Transverse colon (tissue), 4 donors: ENCODE data around the gene AGAP1. TPM values are rescaled to one million over a fixed set of nuclear protein-coding genes. Genes with fewer than 3 reads are reported as not detected.

Source experiments
- DNase-seq: peaks from one replicate; pipeline ENCODE4 v3.0.0-alpha.2; 2019
- H3K27ac ChIP-seq, 4 donors: fragments of 200-600 bp; sonication (generic); 2 replicates each; pipeline ENCODE4 v1.5.1; 2016 to 2018; ENCODE audit warnings: inconsistent platforms in 4 of 4
- H3K27me3 ChIP-seq: fragments of 200-600 bp; sonication (generic); 2 replicates; pipeline ENCODE4 v1.5.1; 2017; ENCODE audit warnings: inconsistent platforms
- H3K36me3 ChIP-seq, 4 donors: fragments of 200-600 bp; sonication (generic); 2 replicates each; pipeline ENCODE4 v1.5.1; 2017 to 2019; ENCODE audit warnings: inconsistent platforms in 4 of 4
- H3K4me1 ChIP-seq, 4 donors: fragments of 200-600 bp; sonication (generic); 2 replicates each; pipeline ENCODE4 v1.5.1; 2017 to 2020; ENCODE audit warnings: inconsistent platforms in 4 of 4
- H3K4me3 ChIP-seq, 4 donors: fragments of 200-600 bp; sonication (generic); 1 replicate in 1 of 4; 2 replicates in 3 of 4; pipeline versions ENCODE4 v1.5.1 to v1.6.1; 2017 to 2019; ENCODE audit warnings: inconsistent platforms in 4 of 4
- H3K9me3 ChIP-seq, 2 donors: fragments of 200-600 bp; sonication (generic); 2 replicates each; pipeline ENCODE4 v1.5.1; 2017 to 2019; ENCODE audit warnings: inconsistent platforms in 2 of 2
- CTCF ChIP-seq, 5 experiments: fragments of 200-600 bp in 3 of 5; fragments of 450-650 bp in 2 of 5; sonication (generic) in 3 of 5; IDR thresholded peaks; 1 replicate in 2 of 5; 2 replicates in 3 of 5; pipeline ENCODE4 v1.5.1; 2016 to 2017; ENCODE audit warnings: antibody characterized with exemption in 5 of 5, inconsistent platforms in 3 of 5, mild to moderate bottlenecking in 2 of 5, moderate library complexity in 1 of 5
- EP300 ChIP-seq: sonication (generic); formaldehyde crosslinking; IDR thresholded peaks from one replicate; pipeline ENCODE4 v1.6.1; 2017; ENCODE audit warnings: antibody characterized with exemption, low read depth
- POLR2A ChIP-seq: fragments of 450-650 bp; IDR thresholded peaks from one replicate; pipeline ENCODE4 v1.6.1; 2016; ENCODE audit warnings: antibody characterized with exemption, mild to moderate bottlenecking, moderate library complexity
- POLR2AphosphoS5 ChIP-seq, 3 donors: sonication (generic); formaldehyde crosslinking; IDR thresholded peaks; one replicate each; pipeline ENCODE4 v1.6.1; 2016; ENCODE audit warnings: antibody characterized with exemption in 3 of 3
- WGBS, 2 donors: methylation state at CpG; one replicate each; pipeline ENCODE4 v1.1.5; 2018; ENCODE audit warnings: low coverage in 1 of 2; 5-methylcytosine and 5-hydroxymethylcytosine counted together
- in situ Hi-C, 4 donors: fragments of 200-750 bp; cut with MboI; loops; one replicate each; pipeline versions ENCODE4 v1.15.0 to v1.15.1; 2017; ENCODE audit warnings: low sequenced_read_pairs in 3 of 4, low pct_ligation_motif_present in 1 of 4, low pct_unique_long_range_greater_than_20kb in 1 of 4
- intact Hi-C: fragments of 100-400 bp; cut with DNase I; formaldehyde crosslinking; loops from one replicate; pipeline ENCODE4 v1.15.1; 2023; ENCODE audit warnings: low total_unique reads
- total RNA-seq, 4 donors: library from RNA; depleted of rRNA; stranded (reverse); fragments of >200 nt; gene quantifications; one replicate each; pipeline ENCODE4 v1.1.0, GENCODE V29; 2016

The AGAP1 gene
- total RNA-seq, 4 donors from 2014 or later: 56.1 to 96.9 (median 71.2) TPM

- Histone ChIP-seq H3K4me3 (no peak overlapping the region), H3K9me3 (no peaks in the 10 kb centered on the region), H3K4me1 (peaks cover 28 to 43% (median 30%) of the 10 kb centered on the region in 4 donors), H3K27ac (peak overlapping the region; percentile 77 to 87 (median 82)), H3K27me3 (no peaks in the 10 kb centered on the region), H3K36me3 (no peaks in the 10 kb centered on the region)
- TF ChIP-seq POLR2AphosphoS5 (IDR thresholded peaks at IDR 0.05) (no peak), EP300 (no peak), CTCF (IDR thresholded peaks at IDR 0.05) (no peak), POLR2A (no peak)
- no peak for DNase-seq
- in situ Hi-C loops: no loop called here
- 82% methylated on average over 9 of the region's 9 CpGs; no CpG with 5 or more reads in 1 of the 2 donors for whole genome bisulfite sequencing, 2 donors
- intact Hi-C loops: no loop called here
These were observed 148.7 kb downstream of the AGAP1 start for GRCh38 chr2:235642446-235643098.

- Histone ChIP-seq H3K27me3 (no peaks in the 10 kb centered on the region), H3K27ac (peak overlapping the region in 2 of 4 donors; percentile 2 to 39), H3K4me3 (no peak overlapping the region), H3K36me3 (no peaks in the 10 kb centered on the region), H3K4me1 (peaks cover 16 to 30% (median 20%) of the 10 kb centered on the region in 4 donors), H3K9me3 (no peaks in the 10 kb centered on the region)
- intact Hi-C loops: no loop called here
- TF ChIP-seq POLR2A (no peak), EP300 (no peak), POLR2AphosphoS5 (IDR thresholded peaks at IDR 0.05) (no peak), CTCF (IDR thresholded peaks at IDR 0.05) (no peak)
- 65 to 81% methylated on average over 8 to 16 of the region's 16 CpGs for WGBS, 2 donors
- DNase-seq: no peak
- in situ Hi-C loops: no loop called here
These were observed 150.1 kb downstream of the AGAP1 start for GRCh38 chr2:235643680-235644511.

GRCh38 chr2:235647264-235647663 lies 153.4 kb downstream of the AGAP1 start:
- WGBS, 2 donors: 91 to 92% methylated on average over 6 of the region's 6 CpGs
- H3K36me3 ChIP-seq: no peaks in the 10 kb centered on the region
- H3K27me3 ChIP-seq: no peaks in the 10 kb centered on the region
- no peak for DNase-seq
- TF ChIP-seq POLR2A (no peak), EP300 (no peak), POLR2AphosphoS5 (IDR thresholded peaks at IDR 0.05) (no peak), CTCF (IDR thresholded peaks at IDR 0.05) (no peak)
- intact Hi-C loops (no loop called here), in situ Hi-C loops (no loop called here)
- no peak overlapping the region for H3K27ac ChIP-seq
- no peaks in the 10 kb centered on the region for H3K9me3 ChIP-seq
- H3K4me3 ChIP-seq: no peak overlapping the region
- H3K4me1 ChIP-seq: no peaks in the 10 kb centered on the region

GRCh38 chr2:235647877-235648276 lies 154.0 kb downstream of the AGAP1 start:
- 29 to 58% methylated on average over 1 to 3 of the region's 3 CpGs for WGBS, 2 donors
- H3K27me3 ChIP-seq: no peaks in the 10 kb centered on the region
- in situ Hi-C loops: no loop called here
- H3K27ac ChIP-seq: no peak overlapping the region
- no peak for TF ChIP-seq CTCF (IDR thresholded peaks at IDR 0.05)
- no peak for TF ChIP-seq EP300
- TF ChIP-seq POLR2AphosphoS5 (IDR thresholded peaks at IDR 0.05): no peak
- TF ChIP-seq POLR2A: no peak
- H3K36me3 ChIP-seq: no peaks in the 10 kb centered on the region
- H3K4me1 ChIP-seq: no peaks in the 10 kb centered on the region
- H3K9me3 ChIP-seq: no peaks in the 10 kb centered on the region
- no peak overlapping the region for H3K4me3 ChIP-seq
- intact Hi-C loops: no loop called here
- no peak for DNase-seq
